ENCODE data around the gene RETREG3. TPM values are rescaled to one million over a fixed set of nuclear protein-coding genes. Genes with fewer than 3 reads are reported as not detected.
A peak's percentile ranks its signal among the peaks of the same experiment; 100 is the strongest.
"Not testable (repeated sequence)": the region's sequence is repeated elsewhere in the genome, so short reads cannot be mapped to it uniquely, and the experiment has no call there.

Gene RETREG3
- total and polyA plus RNA-seq, 9 of the 15 experiments (the other 6 are each of a cell fraction or from before 2014, with no cell fraction given): 4.1 to 39.0 (median 16.9) TPM

- TF ChIP-seq SAP30 (IDR thresholded peaks at IDR 0.05; ENCODE audit: borderline replicate concordance, insufficient read depth, low read depth, low read length, poor library complexity, severe bottlenecking): no peak
- TF ChIP-seq ZNF766 (CRISPR knock-in tag; conservative IDR thresholded peaks at IDR 0.05): no peak
- no peak for TF ChIP-seq YBX1 (IDR thresholded peaks at IDR 0.05)
- no peak for TF ChIP-seq GABPB2 (CRISPR knock-in tag; conservative IDR thresholded peaks at IDR 0.05)
- TF ChIP-seq FOXK1 (CRISPR knock-in tag; IDR thresholded peaks at IDR 0.05; ENCODE audit: borderline replicate concordance): no peak
- TF ChIP-seq HMBOX1 (IDR thresholded peaks at IDR 0.05): no peak
- TF ChIP-seq ZNF282 (CRISPR knock-in tag; IDR thresholded peaks at IDR 0.05): no peak
- TF ChIP-seq ARID3B (CRISPR knock-in tag; IDR thresholded peaks at IDR 0.05; ENCODE audit: borderline replicate concordance): no peak
- no peak for TF ChIP-seq CHD4 (IDR thresholded peaks at IDR 0.05; ENCODE audit: insufficient read depth, insufficient replicate concordance, low read depth, low read length, poor library complexity, severe bottlenecking)
- TF ChIP-seq ZFX (CRISPR knock-in tag; IDR thresholded peaks at IDR 0.05): peak; percentile 89
- TF ChIP-seq ELF1 (tag; IDR thresholded peaks at IDR 0.05): no peak
- peak; percentile 85 for TF ChIP-seq PKNOX1 (IDR thresholded peaks at IDR 0.05)
- no peak for TF ChIP-seq CREBBP (IDR thresholded peaks at IDR 0.05; ENCODE audit: low read depth, low read length)
- no peak for TF ChIP-seq HNRNPH1 (optimal IDR thresholded peaks at IDR 0.05; ENCODE audit: low read depth, low read length)
These were observed 55.9 kb downstream of the RETREG3 start (continued) for GRCh38 chr17:42553161-42553818.

- Histone ChIP-seq H3K27ac (ENCODE audit: extremely low read depth, low read depth, low read length) (peak within 1 kb of the TSS; percentile 91), H3K9ac (ENCODE audit: insufficient read depth in 1 of 2, low read depth in 2 of 2, low read length in 2 of 2) (peak within 1 kb of the TSS; percentile 66 to 100), H3K79me2 (ENCODE audit: control insufficient read depth, insufficient read depth, low read length) (peaks cover 26% of the 10 kb centered on the region), H2AFZ (ENCODE audit: low read depth, low read length) (peak within 1 kb of the TSS; percentile 85), H3K4me3 (peak within 1 kb of the TSS; percentile 87), H3K4me1 (replicated peaks in 1 of 2; ENCODE audit: control insufficient read depth in 2 of 2, insufficient read depth in 2 of 2, low read length in 2 of 2) (peaks cover 18 to 43% of the 10 kb centered on the region in 2 experiments; a peak in 4 of 5 replicates), H3K4me2 (ENCODE audit: insufficient read depth, low read length) (peak within 1 kb of the TSS; percentile 96)
- ATAC-seq; FAIRE-seq; H3K9me1 ChIP-seq (ENCODE audit: control insufficient read depth, insufficient read depth, low read length); H3K9me3 ChIP-seq (replicated peaks; ENCODE audit: control insufficient read depth, insufficient read depth, low read depth, low read length); H3K27me3 ChIP-seq (ENCODE audit: control insufficient read depth in 2 of 2, insufficient read depth in 2 of 2, low read length in 2 of 2); H3K36me3 ChIP-seq (ENCODE audit: control insufficient read depth, insufficient read depth, low read length); DNase-seq (ENCODE audit: extremely low read depth in 1 of 4, low spot score in 3 of 4); CTCF ChIA-PET (ENCODE audit: low intra/inter-chr PET ratio); BruUV-seq (replicated peaks); in situ Hi-C loops (cut with MboI); H4K20me1 ChIP-seq (replicated peaks; ENCODE audit: control insufficient read depth, insufficient read depth, low read length); intact Hi-C loops (cut with micrococcal nuclease): not testable (repeated sequence)
- 67% methylated on average over 8 of the region's 15 CpGs for WGBS (ENCODE audit: insufficient coverage, low coverage, missing lambda C conversion rate)
- POLR2A ChIA-PET: interaction anchor here (0.6 to 1.2 kb wide), 2 partner anchors 17 to 263 kb away, joined by 3 read pairs; partner anchors contain the start of gene NAGLU
These were observed 56.4 kb downstream of the RETREG3 start, which contains the start of gene HSD17B1 for GRCh38 chr17:42552736-42553135. HSD17B1 (plus strand) TSS chr17:42552923; CDS start chr17:42552934, 11 bp downstream.
